Mesenchymal stem cell (in vitro differentiated cells and primary cell): ENCODE measurements around the gene METRNL.

Experiments used
- DNase-seq: peaks from one replicate; pipeline ENCODE4 v3.0.0-alpha.2; 2013
- H2AFZ ChIP-seq: one replicate; pipeline ENCODE4 v1.6.1; 2013; ENCODE audit warnings: low read depth, mild to moderate bottlenecking, control low read depth, inconsistent platforms, low read length, moderate library complexity
- H2AK5ac ChIP-seq: 2 replicates; pipeline ENCODE4 v1.6.1; 2013; ENCODE audit warnings: low read length, moderate library complexity, mild to moderate bottlenecking, inconsistent platforms; ENCODE audit not compliant: severe bottlenecking
- H2BK120ac ChIP-seq: one replicate; pipeline ENCODE4 v1.6.1; 2013; ENCODE audit warnings: low read depth, mild to moderate bottlenecking, inconsistent platforms, low read length, moderate library complexity
- H2BK12ac ChIP-seq, 2 experiments: one replicate each; pipeline ENCODE4 v1.6.1; 2013; ENCODE audit warnings: inconsistent platforms in 2 of 2, low read length in 2 of 2, mild to moderate bottlenecking in 2 of 2, moderate library complexity in 2 of 2, control low read depth in 1 of 2
- H2BK15ac ChIP-seq: one replicate; pipeline ENCODE4 v1.6.1; 2013; ENCODE audit warnings: mild to moderate bottlenecking, low read depth, inconsistent platforms; ENCODE audit not compliant: poor library complexity, severe bottlenecking
- H2BK5ac ChIP-seq: 2 replicates; pipeline ENCODE4 v1.6.1; 2013; ENCODE audit warnings: low read depth, mild to moderate bottlenecking, low read length, control low read depth, inconsistent platforms; ENCODE audit not compliant: poor library complexity, severe bottlenecking
- H3K14ac ChIP-seq, 2 experiments: one replicate each; pipeline ENCODE4 v1.6.1; 2013; ENCODE audit warnings: inconsistent platforms in 2 of 2, low read length in 2 of 2, control low read depth in 1 of 2, mild to moderate bottlenecking in 1 of 2, moderate library complexity in 1 of 2
- H3K18ac ChIP-seq, 2 experiments: one replicate each; pipeline ENCODE4 v1.6.1; 2013; ENCODE audit warnings: inconsistent platforms in 2 of 2, low read length in 2 of 2, control low read depth in 1 of 2, low read depth in 1 of 2, mild to moderate bottlenecking in 1 of 2
- H3K23ac ChIP-seq, 2 experiments: one replicate each; pipeline ENCODE4 v1.6.1; 2013; ENCODE audit warnings: inconsistent platforms in 2 of 2, low read length in 2 of 2, mild to moderate bottlenecking in 2 of 2, moderate library complexity in 2 of 2, control low read depth in 1 of 2
- H3K27ac ChIP-seq: 2 replicates; pipeline ENCODE4 v1.5.1; 2013; ENCODE audit warnings: mild to moderate bottlenecking, moderate library complexity, low read length, control low read depth, inconsistent platforms; ENCODE audit not compliant: poor library complexity, severe bottlenecking
- H3K27me3 ChIP-seq, 2 experiments: 2 replicates each; pipeline versions ENCODE4 v1.6.1 to v1.7.0; 2013; ENCODE audit warnings: low read length in 2 of 2, mild to moderate bottlenecking in 2 of 2, moderate library complexity in 2 of 2, control low read depth in 1 of 2, inconsistent platforms in 1 of 2; ENCODE audit not compliant: control insufficient read depth in 1 of 2, insufficient read depth in 1 of 2
- H3K36me3 ChIP-seq, 2 experiments: 2 replicates each; pipeline versions ENCODE4 v1.6.1 to v1.7.0; 2013; ENCODE audit warnings: low read length in 2 of 2, control low read depth in 1 of 2, inconsistent platforms in 1 of 2, low read depth in 1 of 2, mild to moderate bottlenecking in 1 of 2; ENCODE audit not compliant: insufficient read depth in 2 of 2, control insufficient read depth in 1 of 2
- H3K4ac ChIP-seq, 2 experiments: one replicate each; pipeline ENCODE4 v1.6.1; 2013; ENCODE audit warnings: inconsistent platforms in 2 of 2, low read length in 2 of 2, mild to moderate bottlenecking in 2 of 2, moderate library complexity in 2 of 2, control low read depth in 1 of 2, low read depth in 1 of 2
- H3K4me1 ChIP-seq: 2 replicates; pipeline ENCODE4 v1.6.1; 2013; ENCODE audit warnings: low read depth, low read length, control low read depth; ENCODE audit not compliant: control insufficient read depth, insufficient read depth
- H3K4me2 ChIP-seq: 2 replicates; pipeline ENCODE4 v1.6.1; 2013; ENCODE audit warnings: low read length, mild to moderate bottlenecking, inconsistent platforms; ENCODE audit not compliant: poor library complexity, severe bottlenecking
- H3K4me3 ChIP-seq, 2 experiments: 2 replicates each; pipeline versions ENCODE4 v1.5.1 to v1.7.0; 2013; ENCODE audit warnings: low read length in 2 of 2, mild to moderate bottlenecking in 2 of 2, control low read depth in 1 of 2, low read depth in 1 of 2; ENCODE audit not compliant: insufficient read depth in 1 of 2
- H3K79me1 ChIP-seq: replicated peaks from 2 replicates; pipeline ENCODE4 v1.6.1; 2013; ENCODE audit warnings: mild to moderate bottlenecking, control low read depth, low read length, inconsistent platforms; ENCODE audit not compliant: poor library complexity, severe bottlenecking
- H3K9ac ChIP-seq: 2 replicates; pipeline ENCODE4 v1.7.0; 2013; ENCODE audit warnings: mild to moderate bottlenecking, low read length, moderate library complexity
- H3K9me3 ChIP-seq: 2 replicates; pipeline ENCODE4 v1.7.0; 2013; ENCODE audit warnings: mild to moderate bottlenecking, low read length; ENCODE audit not compliant: control insufficient read depth
- H4K8ac ChIP-seq: one replicate; pipeline ENCODE4 v1.6.1; 2013; ENCODE audit warnings: inconsistent platforms, mild to moderate bottlenecking, low read length, moderate library complexity
- H4K91ac ChIP-seq: one replicate; pipeline ENCODE4 v1.6.1; 2013; ENCODE audit warnings: mild to moderate bottlenecking, low read length, inconsistent platforms
- WGBS: methylation state at CpG from one replicate; pipeline ENCODE4 v1.1.7; 2013; ENCODE audit warnings: mixed read lengths; 5-methylcytosine and 5-hydroxymethylcytosine counted together

The METRNL gene

GRCh38 chr17:83080858-83081683 is 1.7 kb downstream of the METRNL start:
- 10% methylated on average over 58 of the region's 91 CpGs for WGBS
- peak overlapping the region; percentile 87 for H3K4me2 ChIP-seq

GRCh38 chr17:83081684-83082201 is 2.3 kb downstream of the METRNL start:
- Histone ChIP-seq H3K4me1 (peaks cover 56% of the 10 kb centered on the region), H3K18ac (peak overlapping the region in 1 of 2 experiments; percentile 71), H2BK120ac (no peak overlapping the region), H2BK12ac (no peak overlapping the region), H3K4ac (no peak overlapping the region), H4K8ac (no peak overlapping the region), H3K9ac (peak overlapping the region; percentile 92), H3K27me3 (peaks cover 0 to 12% of the 10 kb centered on the region in 2 experiments), H4K91ac (peak overlapping the region; percentile 36), H3K4me2 (peak overlapping the region; percentile 87), H2BK5ac (no peak overlapping the region), H3K23ac (peak overlapping the region in 1 of 2 experiments; percentile 23), H3K79me1 (peaks cover 3% of the 10 kb centered on the region), H3K36me3 (peaks cover 29 to 32% of the 10 kb centered on the region in 2 experiments), H3K9me3 (no peaks in the 10 kb centered on the region), H3K14ac (peak overlapping the region in 1 of 2 experiments; percentile 19), H3K27ac (no peak overlapping the region), H3K4me3 (peak overlapping the region; percentile 82 to 83), H2BK15ac (no peak overlapping the region), H2AFZ (peak overlapping the region; percentile 36), H2AK5ac (no peak overlapping the region)
- WGBS: 86% methylated on average over 23 of the region's 23 CpGs
- no peak for DNase-seq

More at GRCh38 chr17:83080858-83081683, 1.7 kb downstream of the METRNL start:
- peak overlapping the region; percentile 48 to 71 for H3K18ac ChIP-seq
- no peaks in the 10 kb centered on the region for H3K9me3 ChIP-seq
- no peak overlapping the region for H2BK5ac ChIP-seq
- peak overlapping the region; percentile 82 to 83 for H3K4me3 ChIP-seq
- peak overlapping the region; percentile 55 for H2BK120ac ChIP-seq
- peaks cover 22 to 32% of the 10 kb centered on the region in 2 experiments for H3K36me3 ChIP-seq
- peak overlapping the region in 1 of 2 experiments; percentile 45 for H2BK12ac ChIP-seq
- H3K27me3 ChIP-seq: peaks cover 0 to 17% of the 10 kb centered on the region in 2 experiments
- H3K9ac ChIP-seq: peak overlapping the region; percentile 92
- H2AK5ac ChIP-seq: no peak overlapping the region
- peak overlapping the region; percentile 45 for H4K8ac ChIP-seq
- H3K27ac ChIP-seq: no peak overlapping the region
- H4K91ac ChIP-seq: peak overlapping the region; percentile 36
- H3K79me1 ChIP-seq: peaks cover 3% of the 10 kb centered on the region
- peak overlapping the region in 1 of 2 experiments; percentile 47 for H3K4ac ChIP-seq
- H3K4me1 ChIP-seq: peaks cover 53% of the 10 kb centered on the region
- DNase-seq: peak; percentile 26
- peak overlapping the region in 1 of 2 experiments; percentile 19 for H3K14ac ChIP-seq
- peak overlapping the region; percentile 33 for H2BK15ac ChIP-seq
- peak overlapping the region; percentile 47 for H2AFZ ChIP-seq
- peak overlapping the region in 1 of 2 experiments; percentile 23 for H3K23ac ChIP-seq

- no peaks in the 10 kb centered on the region for H3K9me3 ChIP-seq
- peaks cover 63% of the 10 kb centered on the region for H3K4me1 ChIP-seq
- no peak overlapping the region for H4K8ac ChIP-seq
- peaks cover 3% of the 10 kb centered on the region for H3K79me1 ChIP-seq
- H3K18ac ChIP-seq: no peak overlapping the region
- no peak overlapping the region for H3K4ac ChIP-seq
- no peak overlapping the region for H2AFZ ChIP-seq
- peaks cover 33 to 35% of the 10 kb centered on the region in 2 experiments for H3K36me3 ChIP-seq
- H3K27me3 ChIP-seq: peaks cover 0 to 10% of the 10 kb centered on the region in 2 experiments
- H2BK12ac ChIP-seq: peak overlapping the region in 1 of 2 experiments; percentile 26
- no peak overlapping the region for H3K27ac ChIP-seq
- 97% methylated on average over 7 of the region's 8 CpGs for WGBS
- H2BK5ac ChIP-seq: no peak overlapping the region
- no peak for DNase-seq
- no peak overlapping the region for H2BK120ac ChIP-seq
- no peak overlapping the region for H2AK5ac ChIP-seq
- H3K14ac ChIP-seq: no peak overlapping the region
- H3K23ac ChIP-seq: no peak overlapping the region
- H4K91ac ChIP-seq: no peak overlapping the region
- no peak overlapping the region for H3K4me2 ChIP-seq
- H3K4me3 ChIP-seq: peak overlapping the region in 1 of 2 experiments; percentile 82
- H3K9ac ChIP-seq: peak overlapping the region; percentile 92
- no peak overlapping the region for H2BK15ac ChIP-seq
These were observed 3.0 kb downstream of the METRNL start for GRCh38 chr17:83082424-83082823.

- peak overlapping the region in 1 of 2 experiments; percentile 30 for H3K14ac ChIP-seq
- H3K9ac ChIP-seq: peak overlapping the region; percentile 92
- H3K27me3 ChIP-seq: peaks cover 0 to 7% of the 10 kb centered on the region in 2 experiments
- WGBS: 79% methylated on average over 20 of the region's 20 CpGs
- H3K4me2 ChIP-seq: no peak overlapping the region
- H2BK12ac ChIP-seq: peak overlapping the region; percentile 16 to 44
- peak overlapping the region; percentile 16 for H3K27ac ChIP-seq
- peaks cover 37 to 41% of the 10 kb centered on the region in 2 experiments for H3K36me3 ChIP-seq
- H3K18ac ChIP-seq: peak overlapping the region; percentile 0 to 50
- H4K91ac ChIP-seq: peak overlapping the region; percentile 60
- peaks cover 7% of the 10 kb centered on the region for H3K79me1 ChIP-seq
- H2AK5ac ChIP-seq: peak overlapping the region; percentile 0
- H2AFZ ChIP-seq: no peak overlapping the region
- peak overlapping the region in 1 of 2 experiments; percentile 82 for H3K4me3 ChIP-seq
- peaks cover 66% of the 10 kb centered on the region for H3K4me1 ChIP-seq
- H3K9me3 ChIP-seq: no peaks in the 10 kb centered on the region
- H3K4ac ChIP-seq: no peak overlapping the region
- H2BK120ac ChIP-seq: no peak overlapping the region
- no peak overlapping the region for H2BK5ac ChIP-seq
- H4K8ac ChIP-seq: peak overlapping the region; percentile 38
- no peak for DNase-seq
- no peak overlapping the region for H2BK15ac ChIP-seq
- H3K23ac ChIP-seq: no peak overlapping the region
These were observed 3.5 kb downstream of the METRNL start for GRCh38 chr17:83082909-83083367.
